IPS-NIHi11 (cell line): ENCODE results near the gene TIMP4.

Source experiments
- DNase-seq: peaks from one replicate; pipeline ENCODE4 v3.0.0; 2012; ENCODE audit warnings: mixed read lengths, low spot score

Gene TIMP4

DNA sequence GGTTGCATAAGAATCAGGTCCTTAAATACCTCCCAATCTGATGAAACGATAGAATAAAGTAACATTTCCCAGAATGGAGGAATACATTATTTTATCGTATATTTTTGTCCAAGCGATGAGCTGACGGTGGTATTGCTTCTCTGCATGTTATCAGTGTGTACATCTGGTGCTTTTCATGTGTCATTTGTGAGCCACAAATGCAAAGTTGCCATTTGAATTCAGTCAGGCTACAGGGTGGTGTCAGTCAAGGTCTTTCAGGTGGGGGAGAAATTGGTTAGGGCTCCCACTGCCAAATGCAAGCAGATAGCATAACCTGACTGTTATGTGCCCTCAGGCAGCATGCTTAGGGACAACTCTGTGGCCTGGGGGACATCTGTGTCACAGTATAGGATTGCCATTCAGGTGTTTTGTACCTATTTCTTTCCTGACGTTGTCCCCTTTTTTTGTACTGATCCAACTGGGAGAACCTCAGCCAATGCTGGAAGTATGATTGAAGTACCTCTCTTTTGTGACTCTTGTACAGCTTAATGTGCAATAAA is 26.5 kb upstream of the TIMP4 start:
- no peak for DNase-seq

GRCh38 chr3:12184541-12184940 is 25.8 kb upstream of the TIMP4 start:
- DNase-seq, result no peak

GRCh38 chr3:12182687-12183441 is 24.2 kb upstream of the TIMP4 start:
- DNase-seq, result no peak

- no peak for DNase-seq
These were observed 23.1 kb upstream of the TIMP4 start for GRCh38 chr3:12181806-12182205.

DNA sequence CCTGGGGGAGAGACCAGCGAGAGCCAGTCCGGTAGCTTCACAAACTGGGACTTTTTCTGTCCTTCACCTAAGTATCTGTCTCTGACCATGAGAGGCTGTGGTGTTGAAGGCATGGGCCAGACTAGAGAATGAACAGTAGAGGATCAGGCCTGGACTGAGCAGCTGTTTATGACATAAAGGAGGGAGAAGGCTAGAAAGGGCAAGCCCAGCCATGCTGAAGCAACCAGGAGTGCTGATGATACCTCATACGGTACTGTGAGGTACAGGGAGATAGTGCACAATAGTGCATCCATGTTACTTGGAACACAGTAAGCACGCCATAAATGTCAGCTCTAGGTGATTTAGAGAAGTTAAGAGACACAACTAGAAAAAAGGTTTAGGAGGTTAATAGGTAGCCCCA is 22.6 kb upstream of the TIMP4 start:
- no peak for DNase-seq

DNA sequence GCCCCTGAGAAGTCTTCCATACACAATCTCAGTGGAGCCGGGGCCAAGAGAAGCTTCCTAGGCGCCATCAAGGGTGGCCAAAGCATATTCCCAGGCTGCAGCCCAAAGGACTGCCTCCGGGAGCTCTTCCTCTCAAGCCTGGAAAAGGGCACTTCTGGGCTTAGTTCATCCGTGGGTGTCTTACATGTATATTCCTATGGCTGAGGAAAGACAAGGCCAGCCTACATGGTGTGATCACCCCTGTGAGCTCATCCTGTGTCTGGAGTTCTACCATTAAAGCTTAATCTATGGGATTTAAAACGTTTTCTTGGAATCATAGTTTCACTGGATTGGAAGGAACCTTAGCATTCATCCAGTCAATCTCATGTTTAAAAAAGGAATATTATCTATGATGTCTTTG is 21.9 kb upstream of the TIMP4 start:
- no peak for DNase-seq

DNA sequence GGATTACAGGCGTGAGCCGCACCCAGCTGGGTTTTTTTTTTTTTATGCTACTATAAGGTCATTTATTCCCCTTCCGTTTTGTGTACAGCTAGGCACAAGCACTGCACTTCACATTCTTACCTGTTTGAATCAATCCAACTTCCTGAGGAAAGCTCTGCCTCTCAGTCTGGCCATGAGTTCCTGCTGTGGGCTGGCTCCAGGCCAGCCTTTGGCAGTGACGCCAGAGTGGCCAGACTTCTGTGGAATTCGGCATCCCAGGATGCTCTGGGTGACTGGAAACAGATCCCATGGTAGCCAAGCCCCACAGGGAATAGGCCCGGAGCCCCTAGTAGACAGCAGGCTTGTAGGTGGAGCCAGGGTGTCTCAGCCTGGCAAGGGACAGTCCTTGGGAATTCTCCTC is 21.5 kb upstream of the TIMP4 start:
- DNase-seq, result peak; percentile 53

- DNase-seq, result no peak
These were observed 20.7 kb upstream of the TIMP4 start for GRCh38 chr3:12179441-12179840.

- DNase-seq, result no peak
These were observed 19.5 kb upstream of the TIMP4 start for GRCh38 chr3:12178091-12178820.

GRCh38 chr3:12177126-12177525 is 18.4 kb upstream of the TIMP4 start:
- no peak for DNase-seq

GRCh38 chr3:12175844-12176453 is 17.2 kb upstream of the TIMP4 start:
- DNase-seq, result peak; percentile 77

GRCh38 chr3:12175137-12175593 is 16.5 kb upstream of the TIMP4 start:
- no peak for DNase-seq

DNA sequence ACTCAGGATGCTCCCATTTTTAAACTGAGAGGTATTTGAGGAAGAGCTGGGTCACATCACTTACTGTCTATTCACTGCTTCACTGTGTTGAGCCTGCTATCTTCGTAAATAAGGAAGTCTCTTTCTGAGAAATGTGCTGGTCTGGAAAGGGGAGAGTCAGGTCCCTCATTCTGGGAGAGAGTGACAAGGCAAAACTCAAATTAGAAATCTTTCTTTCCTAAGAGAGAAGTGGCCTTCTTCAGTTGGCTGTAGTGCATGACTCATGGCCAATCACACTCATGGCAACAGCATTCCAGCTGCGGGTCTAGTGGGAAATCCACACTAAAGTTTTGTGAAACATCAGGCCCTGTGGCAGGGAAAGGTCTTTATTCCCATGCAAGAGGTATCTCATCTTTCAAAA is 11.5 kb upstream of the TIMP4 start:
- no peak for DNase-seq

DNA sequence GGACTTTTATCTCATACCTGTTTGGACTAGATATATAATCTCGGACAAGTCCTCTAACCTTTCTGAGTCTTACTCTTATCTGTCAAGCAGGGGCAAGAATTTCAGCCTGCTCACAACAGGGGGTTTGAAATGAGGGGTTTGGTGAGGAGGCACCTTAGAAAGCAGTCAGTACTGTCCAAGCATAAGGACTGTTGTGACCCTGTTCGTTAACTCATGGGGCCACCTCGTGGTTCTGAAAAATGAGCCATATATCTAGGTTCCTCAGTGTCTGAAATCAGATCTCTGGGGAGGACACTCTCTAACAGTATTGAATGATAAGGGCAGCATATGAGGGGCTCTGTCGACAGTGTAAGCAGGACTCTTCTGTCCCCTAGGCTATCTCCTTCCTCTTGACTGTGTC is 7.2 kb upstream of the TIMP4 start:
- no peak for DNase-seq

DNA sequence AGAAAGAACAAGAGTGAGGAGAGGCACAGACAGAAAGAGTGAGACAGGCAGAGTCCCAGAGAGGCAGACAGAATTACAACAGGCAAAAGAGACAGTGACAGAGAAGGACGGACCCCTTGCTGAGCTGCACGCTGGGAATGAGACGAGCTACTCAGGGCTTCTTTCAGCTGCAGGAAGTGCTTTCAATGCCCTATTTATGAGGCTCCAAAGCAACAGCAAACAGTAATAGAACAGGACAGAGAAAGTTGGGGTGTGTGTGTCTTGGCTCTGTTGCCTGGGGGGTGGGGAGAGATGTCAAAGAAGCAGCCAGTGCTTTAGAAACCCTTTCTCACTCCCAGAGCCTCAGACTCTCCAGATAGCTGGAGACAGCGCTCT is 502 bp upstream of the TIMP4 start:
- peak; percentile 33 for DNase-seq

DNA sequence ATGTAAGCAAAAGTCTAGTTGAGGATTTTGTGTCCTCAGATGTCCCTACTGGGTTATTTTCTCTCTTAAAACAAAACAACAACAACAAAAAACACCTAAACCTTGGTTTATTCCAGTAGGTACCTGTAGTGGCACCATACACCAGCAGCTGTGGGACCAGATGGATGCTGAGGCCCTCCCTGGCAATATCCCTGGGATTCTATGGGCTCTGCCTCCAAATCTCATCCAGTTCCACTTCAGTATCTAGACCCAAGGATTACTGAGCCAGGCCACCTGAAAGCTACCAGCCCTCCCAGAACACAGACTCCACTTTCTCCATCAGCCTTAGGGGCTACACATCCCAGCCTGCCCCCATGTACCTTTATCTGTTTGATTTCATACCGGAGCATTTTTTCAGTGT is 1.7 kb downstream of the TIMP4 start:
- no peak for DNase-seq

- no peak for DNase-seq
These were observed 2.9 kb downstream of the TIMP4 start for GRCh38 chr3:12155828-12156227.

DNA sequence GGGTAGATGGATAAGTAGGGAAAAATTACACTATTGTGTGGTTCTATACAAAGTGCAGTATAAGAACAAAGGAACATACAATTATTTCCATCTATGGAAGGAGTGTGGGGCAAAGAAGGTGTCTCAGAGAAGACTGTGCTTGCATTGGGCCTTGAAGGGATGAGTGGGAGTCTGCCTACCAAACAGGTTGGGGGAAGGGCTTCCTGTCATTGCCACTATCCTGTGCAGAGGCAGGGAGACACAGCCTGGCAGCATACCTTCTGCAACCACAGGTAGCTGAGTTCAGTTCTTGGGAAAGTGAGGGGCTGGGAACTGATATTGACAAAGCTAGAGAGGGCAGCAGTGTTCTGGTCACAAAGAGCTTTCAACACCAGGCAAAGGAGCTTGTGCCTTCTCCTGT is 3.4 kb downstream of the TIMP4 start:
- DNase-seq, result no peak

DNA sequence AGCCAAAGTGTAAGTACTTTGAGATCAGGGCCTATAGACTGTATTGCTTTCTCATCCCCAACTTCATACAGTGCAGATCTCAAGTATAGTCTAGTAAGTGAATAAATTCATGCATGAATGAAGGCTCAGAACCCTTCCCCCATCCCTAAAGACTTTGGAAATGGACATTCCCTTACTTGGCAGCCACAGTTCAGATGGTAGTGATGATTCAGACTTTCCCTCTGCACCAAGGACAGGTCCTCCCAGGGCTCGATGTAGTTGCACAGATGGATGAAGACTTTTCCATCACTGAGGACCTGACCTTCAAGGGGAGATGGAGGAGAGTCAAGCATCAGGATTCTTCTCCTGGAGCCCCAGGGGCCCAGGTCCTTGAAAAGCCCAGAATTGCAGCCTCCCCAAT is 4.6 kb downstream of the TIMP4 start:
- no peak for DNase-seq

- DNase-seq, result no peak
These were observed 8.6 kb downstream of the TIMP4 start for GRCh38 chr3:12150112-12150511.

DNA sequence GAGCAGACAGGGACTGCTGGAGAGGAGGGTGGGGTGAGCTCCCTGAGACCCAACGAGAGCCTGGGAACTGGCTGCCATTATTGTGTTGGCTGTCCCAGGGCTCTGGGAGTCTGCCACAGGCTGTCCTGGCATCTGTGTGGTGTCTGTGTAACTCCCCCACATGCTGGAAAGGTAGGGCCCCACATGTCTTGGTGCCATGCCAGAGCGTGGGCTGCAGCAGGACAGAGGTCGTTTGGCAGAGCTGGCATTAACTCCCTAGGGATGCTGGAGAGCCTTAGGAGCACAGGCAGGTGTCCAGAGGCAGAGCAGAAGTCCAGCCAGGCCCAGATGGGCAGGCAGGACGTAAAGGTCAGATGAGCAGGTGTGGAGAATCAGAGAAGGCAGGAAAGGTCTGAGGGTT is 9.7 kb downstream of the TIMP4 start:
- no peak for DNase-seq

GRCh38 chr3:12148183-12148940 is 10.3 kb downstream of the TIMP4 start:
- DNase-seq, result no peak
